ENCODE results near the gene SLC6A9. TPM values are rescaled to one million over a fixed set of nuclear protein-coding genes. Genes with fewer than 3 reads are reported as not detected.
A peak's percentile ranks its signal among the peaks of the same experiment; 100 is the strongest.

The SLC6A9 gene
- total and polyA plus RNA-seq, 4 donors, result 0.57 to 47.7 (median 3.6) TPM

DNA sequence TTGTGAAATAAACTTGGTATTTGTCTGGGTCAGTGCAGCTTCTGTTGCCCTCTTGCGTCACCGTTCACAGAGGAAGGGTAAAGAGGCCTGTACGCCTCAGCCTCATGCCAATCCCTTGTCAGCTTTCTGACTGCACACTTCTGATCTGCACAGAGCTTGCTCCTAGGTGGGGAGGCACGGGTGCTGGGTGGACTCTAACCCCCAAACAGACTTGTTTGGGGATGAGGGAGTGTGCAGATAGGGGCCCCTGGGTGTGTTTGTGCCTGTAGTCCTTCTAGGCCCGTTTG lies 53.1 kb downstream of the SLC6A9 start:
- H3K9ac ChIP-seq (ENCODE audit: low read depth in 1 of 2, low read length in 2 of 2), result no peak overlapping the region
- no peak for DNase-seq (ENCODE audit: low spot score)
- H3K27me3 ChIP-seq (ENCODE audit: control insufficient read depth in 4 of 4, insufficient read depth in 4 of 4, low read length in 3 of 4), result no peaks in the 10 kb centered on the region
- peak overlapping the region in 1 of 3 donors; percentile 75 for H3K4me3 ChIP-seq (ENCODE audit: low read depth in 1 of 3, low read length in 3 of 3)
- H3K4me1 ChIP-seq (ENCODE audit: control insufficient read depth in 4 of 4, insufficient read depth in 4 of 4, low read length in 3 of 4), result peaks cover 9 to 58% (median 45%) of the 10 kb centered on the region in 4 donors
- 27% methylated on average over 5 of the region's 5 CpGs for WGBS
- TF ChIP-seq, protein P1, sequence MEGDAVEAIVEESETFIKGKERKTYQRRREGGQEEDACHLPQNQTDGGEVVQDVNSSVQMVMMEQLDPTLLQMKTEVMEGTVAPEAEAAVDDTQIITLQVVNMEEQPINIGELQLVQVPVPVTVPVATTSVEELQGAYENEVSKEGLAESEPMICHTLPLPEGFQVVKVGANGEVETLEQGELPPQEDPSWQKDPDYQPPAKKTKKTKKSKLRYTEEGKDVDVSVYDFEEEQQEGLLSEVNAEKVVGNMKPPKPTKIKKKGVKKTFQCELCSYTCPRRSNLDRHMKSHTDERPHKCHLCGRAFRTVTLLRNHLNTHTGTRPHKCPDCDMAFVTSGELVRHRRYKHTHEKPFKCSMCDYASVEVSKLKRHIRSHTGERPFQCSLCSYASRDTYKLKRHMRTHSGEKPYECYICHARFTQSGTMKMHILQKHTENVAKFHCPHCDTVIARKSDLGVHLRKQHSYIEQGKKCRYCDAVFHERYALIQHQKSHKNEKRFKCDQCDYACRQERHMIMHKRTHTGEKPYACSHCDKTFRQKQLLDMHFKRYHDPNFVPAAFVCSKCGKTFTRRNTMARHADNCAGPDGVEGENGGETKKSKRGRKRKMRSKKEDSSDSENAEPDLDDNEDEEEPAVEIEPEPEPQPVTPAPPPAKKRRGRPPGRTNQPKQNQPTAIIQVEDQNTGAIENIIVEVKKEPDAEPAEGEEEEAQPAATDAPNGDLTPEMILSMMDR (IDR thresholded peaks at IDR 0.05; ENCODE audit: low read depth, low read length, missing input control), result no peak
- TF ChIP-seq RAD21 (IDR thresholded peaks at IDR 0.05), result no peak
- TF ChIP-seq HNF4A (conservative IDR thresholded peaks at IDR 0.05), result peak; percentile 47 to 53
- TF ChIP-seq, protein P2, sequence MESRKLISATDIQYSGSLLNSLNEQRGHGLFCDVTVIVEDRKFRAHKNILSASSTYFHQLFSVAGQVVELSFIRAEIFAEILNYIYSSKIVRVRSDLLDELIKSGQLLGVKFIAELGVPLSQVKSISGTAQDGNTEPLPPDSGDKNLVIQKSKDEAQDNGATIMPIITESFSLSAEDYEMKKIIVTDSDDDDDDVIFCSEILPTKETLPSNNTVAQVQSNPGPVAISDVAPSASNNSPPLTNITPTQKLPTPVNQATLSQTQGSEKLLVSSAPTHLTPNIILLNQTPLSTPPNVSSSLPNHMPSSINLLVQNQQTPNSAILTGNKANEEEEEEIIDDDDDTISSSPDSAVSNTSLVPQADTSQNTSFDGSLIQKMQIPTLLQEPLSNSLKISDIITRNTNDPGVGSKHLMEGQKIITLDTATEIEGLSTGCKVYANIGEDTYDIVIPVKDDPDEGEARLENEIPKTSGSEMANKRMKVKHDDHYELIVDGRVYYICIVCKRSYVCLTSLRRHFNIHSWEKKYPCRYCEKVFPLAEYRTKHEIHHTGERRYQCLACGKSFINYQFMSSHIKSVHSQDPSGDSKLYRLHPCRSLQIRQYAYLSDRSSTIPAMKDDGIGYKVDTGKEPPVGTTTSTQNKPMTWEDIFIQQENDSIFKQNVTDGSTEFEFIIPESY (IDR thresholded peaks at IDR 0.05), result no peak
- no peak for TF ChIP-seq NR2F2 (IDR thresholded peaks at IDR 0.05)
- peak; percentile 29 for TF ChIP-seq SP1 (IDR thresholded peaks at IDR 0.05)
- TF ChIP-seq FOXA1 (IDR thresholded peaks at IDR 0.05), result no peak
- peak in 1 of 2 donors; percentile 38 for TF ChIP-seq RXRA (IDR thresholded peaks at IDR 0.05)
- no peak for TF ChIP-seq GABPA (IDR thresholded peaks at IDR 0.05 in 1 of 2, conservative IDR thresholded peaks at IDR 0.05 in 1 of 2)
- no peak for TF ChIP-seq TAF1 (conservative IDR thresholded peaks at IDR 0.05)
- TF ChIP-seq HNF4G (IDR thresholded peaks at IDR 0.05), result no peak
- no peak for TF ChIP-seq YY1 (IDR thresholded peaks at IDR 0.05)
- TF ChIP-seq, protein P3, sequence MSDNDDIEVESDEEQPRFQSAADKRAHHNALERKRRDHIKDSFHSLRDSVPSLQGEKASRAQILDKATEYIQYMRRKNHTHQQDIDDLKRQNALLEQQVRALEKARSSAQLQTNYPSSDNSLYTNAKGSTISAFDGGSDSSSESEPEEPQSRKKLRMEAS (IDR thresholded peaks at IDR 0.05), result no peak
- TF ChIP-seq, protein P4, sequence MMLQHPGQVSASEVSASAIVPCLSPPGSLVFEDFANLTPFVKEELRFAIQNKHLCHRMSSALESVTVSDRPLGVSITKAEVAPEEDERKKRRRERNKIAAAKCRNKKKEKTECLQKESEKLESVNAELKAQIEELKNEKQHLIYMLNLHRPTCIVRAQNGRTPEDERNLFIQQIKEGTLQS (IDR thresholded peaks at IDR 0.05), result no peak
- TF ChIP-seq EGR1 (IDR thresholded peaks at IDR 0.05; ENCODE audit: low read depth in 2 of 2), result peak in 1 of 2 donors; percentile 19
- TF ChIP-seq, protein P5, sequence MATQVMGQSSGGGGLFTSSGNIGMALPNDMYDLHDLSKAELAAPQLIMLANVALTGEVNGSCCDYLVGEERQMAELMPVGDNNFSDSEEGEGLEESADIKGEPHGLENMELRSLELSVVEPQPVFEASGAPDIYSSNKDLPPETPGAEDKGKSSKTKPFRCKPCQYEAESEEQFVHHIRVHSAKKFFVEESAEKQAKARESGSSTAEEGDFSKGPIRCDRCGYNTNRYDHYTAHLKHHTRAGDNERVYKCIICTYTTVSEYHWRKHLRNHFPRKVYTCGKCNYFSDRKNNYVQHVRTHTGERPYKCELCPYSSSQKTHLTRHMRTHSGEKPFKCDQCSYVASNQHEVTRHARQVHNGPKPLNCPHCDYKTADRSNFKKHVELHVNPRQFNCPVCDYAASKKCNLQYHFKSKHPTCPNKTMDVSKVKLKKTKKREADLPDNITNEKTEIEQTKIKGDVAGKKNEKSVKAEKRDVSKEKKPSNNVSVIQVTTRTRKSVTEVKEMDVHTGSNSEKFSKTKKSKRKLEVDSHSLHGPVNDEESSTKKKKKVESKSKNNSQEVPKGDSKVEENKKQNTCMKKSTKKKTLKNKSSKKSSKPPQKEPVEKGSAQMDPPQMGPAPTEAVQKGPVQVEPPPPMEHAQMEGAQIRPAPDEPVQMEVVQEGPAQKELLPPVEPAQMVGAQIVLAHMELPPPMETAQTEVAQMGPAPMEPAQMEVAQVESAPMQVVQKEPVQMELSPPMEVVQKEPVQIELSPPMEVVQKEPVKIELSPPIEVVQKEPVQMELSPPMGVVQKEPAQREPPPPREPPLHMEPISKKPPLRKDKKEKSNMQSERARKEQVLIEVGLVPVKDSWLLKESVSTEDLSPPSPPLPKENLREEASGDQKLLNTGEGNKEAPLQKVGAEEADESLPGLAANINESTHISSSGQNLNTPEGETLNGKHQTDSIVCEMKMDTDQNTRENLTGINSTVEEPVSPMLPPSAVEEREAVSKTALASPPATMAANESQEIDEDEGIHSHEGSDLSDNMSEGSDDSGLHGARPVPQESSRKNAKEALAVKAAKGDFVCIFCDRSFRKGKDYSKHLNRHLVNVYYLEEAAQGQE (IDR thresholded peaks at IDR 0.05), result no peak
- H3K9me3 ChIP-seq (ENCODE audit: control insufficient read depth in 4 of 4, low read length in 3 of 4), result no peaks in the 10 kb centered on the region
- H3K27ac ChIP-seq (ENCODE audit: low read depth in 1 of 2, low read length in 2 of 2), result peak overlapping the region; percentile 43 to 72
- H3K36me3 ChIP-seq (ENCODE audit: control insufficient read depth in 4 of 4, insufficient read depth in 3 of 4, low read depth in 1 of 4, low read length in 3 of 4), result peaks cover 0 to 13% (median 8%) of the 10 kb centered on the region in 4 donors

All from liver (tissue), 9 donors.